CD4-positive, alpha-beta T cell treated with Interleukin-10 for 1 hour (primary cell): ENCODE data around the gene CTNNA2.
"Not testable (repeated sequence)": the region's sequence is repeated elsewhere in the genome, so short reads cannot be mapped to it uniquely, and the experiment has no call there.

ENCODE experiments used
- DNase-seq: peaks from one replicate; pipeline ENCODE4 v3.0.0-alpha.2; 2020

The CTNNA2 gene

DNA sequence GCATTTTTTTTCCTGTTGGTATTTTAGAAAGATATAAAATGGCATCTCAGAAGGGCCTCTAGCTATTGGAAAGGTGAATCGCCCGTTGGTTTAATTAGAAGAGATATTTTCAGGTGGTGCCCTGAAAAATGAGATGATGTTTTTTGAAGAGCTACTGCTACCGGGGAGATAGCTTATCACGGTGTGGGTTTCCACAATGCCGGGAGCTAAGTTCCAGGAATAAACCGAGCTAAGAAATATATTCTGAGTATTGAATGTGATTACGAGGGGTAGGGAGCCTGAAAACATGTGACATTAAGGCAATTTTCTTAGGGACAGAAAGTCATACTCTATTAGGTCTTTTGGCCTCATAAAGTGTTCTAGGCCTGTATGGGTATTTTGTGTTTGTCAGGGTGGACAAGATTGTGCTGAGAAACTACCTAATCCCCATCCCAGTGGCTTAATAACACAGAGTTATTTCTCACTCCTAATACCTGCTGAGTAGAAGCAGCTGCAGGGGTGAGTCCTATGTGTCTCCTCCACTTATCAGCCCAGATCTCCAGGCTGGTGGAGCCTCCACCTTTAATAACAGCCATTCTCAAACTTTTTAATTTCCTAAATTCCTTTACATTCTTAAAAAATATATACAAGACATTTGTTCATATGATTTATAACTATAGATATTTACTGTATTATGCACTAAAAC lies 641.5 kb downstream of the CTNNA2 start:
- DNase-seq: no peak

GRCh38 chr2:80164375-80164774 lies 651.5 kb downstream of the CTNNA2 start:
- DNase-seq: no peak

DNA sequence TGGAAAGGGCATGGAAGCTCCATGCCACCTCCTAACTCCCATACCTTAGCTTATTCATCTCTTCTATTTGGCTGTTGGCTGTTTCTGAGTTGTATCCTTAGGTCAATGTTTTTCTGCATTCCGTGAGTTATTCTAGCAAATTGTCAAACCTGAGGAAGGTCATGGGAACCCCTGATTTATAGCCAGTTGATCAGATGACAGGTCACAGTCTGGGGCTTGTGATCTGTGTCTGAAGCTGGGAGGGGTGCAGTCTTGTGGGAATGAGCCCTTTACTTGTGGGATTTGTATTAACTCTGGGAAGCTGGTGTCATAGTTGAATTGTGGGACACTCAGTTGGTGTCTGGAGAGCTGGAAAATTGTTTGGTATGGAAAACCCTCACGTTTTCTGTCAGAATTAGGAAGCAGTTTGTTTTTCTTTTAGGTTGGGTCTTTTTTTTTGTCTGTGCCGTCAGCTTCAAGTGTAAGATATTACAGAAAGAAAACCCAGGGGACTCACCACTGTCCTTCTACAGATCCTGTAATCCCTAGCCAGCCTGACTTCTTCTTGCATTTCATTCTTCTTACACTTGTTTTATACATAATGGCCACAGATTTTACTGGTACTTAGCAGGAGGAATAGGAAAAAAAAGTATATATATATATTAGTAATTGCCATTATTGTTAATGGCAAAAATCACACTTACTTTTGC lies 653.8 kb downstream of the CTNNA2 start:
- no peak for DNase-seq

GRCh38 chr2:80167284-80167808 lies 654.5 kb downstream of the CTNNA2 start:
- no peak for DNase-seq

DNA sequence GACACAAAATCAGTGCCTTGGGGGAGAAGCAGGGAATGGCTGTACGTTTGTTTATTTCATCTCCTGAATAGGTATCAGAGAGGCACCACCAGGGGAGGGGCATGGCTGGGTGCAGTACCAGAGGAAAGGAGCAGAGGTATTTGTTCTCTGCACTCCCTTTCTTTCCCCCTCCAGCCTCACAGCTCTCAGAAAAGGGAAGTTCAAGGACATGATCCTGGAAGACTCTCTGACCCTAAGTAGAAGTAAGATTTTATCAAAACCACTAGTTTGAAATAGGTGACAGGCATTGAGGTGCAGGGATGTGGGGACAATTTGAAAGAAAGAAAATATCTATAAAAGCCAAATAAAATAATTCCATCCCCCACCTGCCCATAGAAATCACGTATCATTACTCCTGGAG lies 655.2 kb downstream of the CTNNA2 start:
- DNase-seq: no peak

- no peak for DNase-seq
Measured at GRCh38 chr2:80168801-80169200, 656.0 kb downstream of the CTNNA2 start.

- DNase-seq: no peak
Measured at GRCh38 chr2:80169811-80170594, 657.2 kb downstream of the CTNNA2 start.

DNA sequence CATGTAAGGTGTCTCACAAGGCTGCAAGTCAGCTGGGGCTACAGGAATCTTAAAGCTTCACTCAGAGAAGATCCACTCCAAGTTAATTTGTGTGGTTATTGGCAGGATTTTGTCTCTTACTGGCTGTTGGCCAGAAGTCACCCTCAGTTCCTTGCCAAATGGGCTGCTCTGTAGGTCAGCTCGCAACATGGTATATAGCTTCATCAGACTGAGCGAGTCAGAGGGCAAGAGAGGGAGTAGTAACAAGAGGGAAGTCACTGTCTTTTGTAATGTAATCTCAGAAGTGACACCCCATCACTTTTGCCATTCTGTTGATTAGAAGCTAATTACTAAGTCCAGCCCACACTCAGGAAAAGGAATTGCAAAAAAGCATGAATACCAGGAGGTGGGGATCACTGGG lies 672.2 kb downstream of the CTNNA2 start:
- DNase-seq: no peak

- DNase-seq: no peak
Measured at GRCh38 chr2:80186262-80186661, 673.4 kb downstream of the CTNNA2 start.

DNA sequence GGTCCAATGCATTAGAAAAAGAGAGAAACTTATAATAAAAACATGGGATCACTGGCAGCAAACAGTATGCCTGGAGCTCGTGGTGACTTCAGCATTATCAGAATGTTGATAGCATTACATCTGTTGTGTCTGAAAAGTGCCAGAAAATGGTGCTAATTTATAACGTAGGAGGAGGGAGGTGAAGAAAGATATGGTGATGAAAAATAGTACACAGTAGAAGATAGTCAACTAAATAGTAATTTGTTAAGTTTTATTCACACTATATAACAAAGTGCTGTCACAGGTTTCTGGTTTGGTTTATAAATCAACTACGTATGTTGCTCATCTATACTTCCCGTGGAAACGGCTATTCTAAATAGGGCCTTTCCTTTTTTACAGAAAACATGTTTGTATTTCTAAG lies 674.3 kb downstream of the CTNNA2 start:
- no peak for DNase-seq

GRCh38 chr2:80190166-80190565 lies 677.3 kb downstream of the CTNNA2 start:
- no peak for DNase-seq

DNA sequence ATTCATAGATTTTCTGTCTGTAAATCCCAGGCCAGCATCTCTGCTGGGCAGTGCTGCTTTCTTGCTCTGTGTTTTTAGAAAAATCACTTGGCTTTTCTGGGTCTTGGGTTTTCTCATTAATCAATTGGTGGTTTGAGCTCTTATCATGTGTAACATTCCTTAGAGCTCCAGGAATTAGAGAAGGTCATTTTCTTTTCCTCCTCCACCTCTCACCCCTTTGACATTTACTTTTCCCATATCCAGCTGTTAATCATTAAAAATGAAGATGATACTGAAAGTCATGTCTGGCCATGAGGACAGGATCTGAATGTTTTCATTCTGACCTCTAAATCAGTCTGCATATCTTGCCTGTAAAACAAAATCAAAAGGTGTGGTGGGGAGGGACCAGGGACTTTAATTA lies 680.7 kb downstream of the CTNNA2 start:
- DNase-seq: no peak

DNA sequence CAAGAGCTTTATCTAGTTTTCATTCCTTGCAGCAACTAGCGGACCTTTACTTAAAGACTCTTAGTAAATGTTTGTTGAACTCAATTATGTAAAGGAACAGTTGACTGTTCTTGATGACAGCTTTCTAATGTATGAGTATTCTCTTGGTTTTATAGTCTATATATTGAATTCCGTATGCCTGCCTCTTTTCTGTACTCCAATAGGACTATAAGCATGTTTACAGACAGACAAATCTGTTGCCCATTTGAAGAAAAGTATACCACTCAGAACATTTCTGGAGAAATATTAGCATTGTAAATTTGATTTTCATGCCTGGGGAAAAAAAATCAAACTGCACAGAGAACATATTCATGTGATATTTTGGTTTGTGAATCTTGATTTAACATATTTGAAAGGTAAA lies 682.2 kb downstream of the CTNNA2 start:
- no peak for DNase-seq

- no peak for DNase-seq
Measured at GRCh38 chr2:80198042-80198441, 685.2 kb downstream of the CTNNA2 start.

DNA sequence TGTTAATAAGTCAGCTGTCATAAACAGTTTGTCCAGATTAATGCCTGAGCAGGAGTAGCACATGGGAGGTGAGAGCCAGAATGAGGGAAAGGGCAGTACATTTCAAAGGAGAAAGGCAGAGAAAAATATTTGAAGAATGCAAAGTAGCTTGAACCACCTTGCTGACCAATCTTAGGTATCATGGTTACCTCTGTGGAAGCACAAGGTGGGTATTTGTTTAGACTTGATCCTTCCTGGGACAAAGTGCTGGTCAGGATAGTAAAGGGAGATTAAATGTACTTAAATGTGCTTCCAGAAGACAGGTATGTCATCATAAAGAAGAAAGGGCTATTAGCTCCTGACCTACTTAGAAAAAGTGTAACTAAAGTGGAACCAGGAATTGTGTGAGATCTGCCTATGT lies 686.7 kb downstream of the CTNNA2 start:
- no peak for DNase-seq

DNA sequence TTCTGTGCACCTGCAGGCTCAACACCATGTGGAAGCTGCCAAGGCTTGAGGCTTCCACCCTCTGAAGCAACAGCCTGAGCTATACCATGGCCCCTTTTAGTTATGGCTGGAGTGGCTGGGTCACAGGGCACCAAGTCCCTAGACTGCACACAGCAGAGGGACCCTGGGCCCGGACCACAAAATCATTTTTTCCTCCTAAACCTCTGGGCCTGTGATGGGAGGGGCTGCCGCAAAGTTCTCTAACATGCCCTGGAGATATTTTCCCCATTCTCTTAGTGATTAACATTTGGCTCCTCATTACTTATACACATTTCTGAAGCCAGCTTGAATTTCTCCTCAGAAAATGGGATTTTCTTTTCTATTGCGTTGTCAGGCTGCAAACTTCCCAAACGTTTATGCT lies 691.1 kb downstream of the CTNNA2 start:
- DNase-seq: not testable (repeated sequence)

DNA sequence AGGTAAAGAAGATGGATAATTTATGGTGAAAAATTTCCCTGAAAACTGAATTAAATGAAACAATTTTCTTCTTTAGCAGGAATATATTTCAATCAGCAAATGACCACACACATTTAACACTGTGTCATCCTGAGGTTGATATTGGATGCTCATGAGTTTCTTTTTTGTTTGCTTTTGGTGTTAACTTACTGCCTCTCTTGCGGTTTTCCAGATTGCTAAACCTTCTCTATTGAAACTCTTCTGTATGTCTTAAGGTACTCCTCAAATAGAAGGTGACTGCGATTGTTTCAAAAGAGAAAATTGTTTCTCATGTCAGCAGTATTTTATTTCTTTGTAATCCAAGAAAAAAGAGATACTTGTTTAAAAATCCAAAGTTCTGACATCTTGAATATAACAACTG lies 692.6 kb downstream of the CTNNA2 start:
- DNase-seq: no peak

GRCh38 chr2:80209458-80209857 lies 696.6 kb downstream of the CTNNA2 start:
- no peak for DNase-seq

- no peak for DNase-seq
Measured at GRCh38 chr2:80217446-80217845, 704.6 kb downstream of the CTNNA2 start.

- DNase-seq: no peak
Measured at GRCh38 chr2:80222644-80223043, 709.8 kb downstream of the CTNNA2 start.

- DNase-seq: no peak
Measured at GRCh38 chr2:80231421-80231820, 718.6 kb downstream of the CTNNA2 start.

DNA sequence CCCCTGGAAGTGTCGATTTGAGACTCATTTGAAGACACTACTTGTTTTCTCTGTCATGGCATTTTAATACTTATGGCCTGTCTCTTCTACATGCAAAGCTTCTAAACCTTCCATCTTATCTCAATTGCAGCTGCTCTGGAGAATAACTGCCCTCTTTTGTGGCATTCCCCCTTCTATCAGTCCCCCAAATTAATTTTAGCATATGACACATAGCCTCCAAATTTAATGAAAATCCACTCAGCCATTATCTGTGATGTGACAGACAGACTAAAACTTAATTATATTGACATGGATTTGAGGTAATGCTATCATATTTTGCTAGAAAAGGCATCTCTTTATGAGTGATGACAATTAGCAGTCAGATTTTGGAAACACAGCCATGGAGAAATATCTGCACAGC lies 720.5 kb downstream of the CTNNA2 start:
- no peak for DNase-seq

DNA sequence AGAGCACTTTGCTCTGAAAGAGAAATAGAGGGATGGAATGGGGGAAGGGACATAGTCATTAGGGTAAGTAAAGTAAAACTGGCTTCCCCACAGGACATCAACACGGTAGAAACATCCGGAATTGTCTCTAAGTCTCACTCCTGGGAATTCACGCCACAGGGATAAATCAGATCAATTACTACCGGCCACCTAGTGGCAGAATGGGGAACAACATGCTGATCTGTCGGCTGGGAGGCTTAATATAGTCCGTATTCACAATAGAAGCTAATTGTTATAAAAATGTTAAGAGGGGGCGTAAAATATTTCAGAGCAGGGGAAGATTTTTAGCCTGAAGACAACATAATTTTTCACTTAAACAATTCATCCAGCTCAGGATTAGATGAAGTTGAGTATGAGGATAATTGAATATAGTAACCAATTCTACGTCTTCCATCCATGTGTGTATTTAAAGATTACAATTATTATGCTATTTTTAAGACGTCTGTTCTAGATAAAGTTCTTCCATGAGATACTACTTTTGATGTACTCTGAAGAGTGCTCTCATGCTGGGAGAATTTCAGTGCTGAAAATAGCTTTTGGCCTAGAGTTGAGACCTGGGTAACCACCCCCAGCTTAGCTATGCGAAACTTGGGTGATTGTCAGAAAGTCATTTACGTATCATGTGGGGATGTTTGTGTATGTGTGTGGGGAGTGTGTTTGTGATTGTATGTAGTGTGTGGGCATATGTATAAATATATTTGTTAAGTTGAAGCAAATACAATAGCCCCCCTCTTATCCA lies 726.0 kb downstream of the CTNNA2 start:
- no peak for DNase-seq
